ACC112 (cell line): ENCODE data around the gene EPHB1.

ENCODE experiments used
- H2AFZ ChIP-seq: fragments of 200-600 bp; sonication (generic); one replicate; pipeline ENCODE4 v1.6.0; 2017; ENCODE audit warnings: antibody characterized with exemption, low read length; ENCODE audit not compliant: unreplicated experiment
- H3K27ac ChIP-seq: fragments of 200-600 bp; sonication (generic); 2 replicates; pipeline ENCODE4 v1.5.1; 2014; ENCODE audit warnings: low read depth, mild to moderate bottlenecking, antibody characterized with exemption, low read length, moderate library complexity
- H3K27me3 ChIP-seq: fragments of 200-600 bp; sonication (generic); 2 replicates; pipeline ENCODE4 v1.6.1; 2014; ENCODE audit warnings: mild to moderate bottlenecking, antibody characterized with exemption, low read length, moderate library complexity, mixed read lengths; ENCODE audit not compliant: insufficient read depth
- H3K36me3 ChIP-seq: fragments of 200-600 bp; sonication (generic); 2 replicates; pipeline ENCODE4 v1.6.1; 2016; ENCODE audit warnings: mild to moderate bottlenecking, antibody characterized with exemption, low read length, moderate library complexity, mixed read lengths; ENCODE audit not compliant: insufficient read depth
- H3K4me1 ChIP-seq: fragments of 200-600 bp; sonication (generic); one replicate; pipeline ENCODE4 v1.6.1; 2016; ENCODE audit warnings: low read length, mixed read lengths; ENCODE audit not compliant: insufficient read depth, unreplicated experiment, control insufficient read depth
- H3K4me3 ChIP-seq: fragments of 200-600 bp; sonication (generic); 2 replicates; pipeline ENCODE4 v1.5.1; 2014; ENCODE audit warnings: mild to moderate bottlenecking, low read depth, low read length
- H3K79me2 ChIP-seq: fragments of 200-600 bp; sonication (generic); one replicate; pipeline ENCODE4 v1.6.0; 2016; ENCODE audit warnings: low read length; ENCODE audit not compliant: control insufficient read depth, unreplicated experiment, insufficient read depth

EPHB1 gene

DNA sequence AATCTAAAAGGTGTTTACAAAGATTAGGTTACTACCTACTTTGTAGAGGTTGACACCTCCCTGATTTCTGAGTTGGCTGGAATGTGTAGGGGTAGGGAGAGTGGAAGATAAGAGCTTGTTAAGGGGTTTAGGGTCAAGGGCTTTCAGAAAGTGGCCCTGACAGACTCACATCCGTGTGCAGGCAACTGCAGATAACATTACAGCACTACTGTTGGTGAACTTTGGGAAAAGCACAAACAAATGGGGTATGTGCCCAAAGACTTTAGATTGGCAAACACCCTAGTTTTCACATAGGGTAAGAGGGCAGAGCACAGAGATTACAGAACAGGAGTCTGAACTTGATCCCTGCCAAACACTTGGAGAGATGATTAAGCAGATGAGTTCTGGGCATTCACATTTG, 375.7 kb downstream of the EPHB1 start:
- no peaks in the 10 kb centered on the region for H3K79me2 ChIP-seq
- no peaks in the 10 kb centered on the region for H3K36me3 ChIP-seq
- H2AFZ ChIP-seq: no peak overlapping the region
- H3K4me3 ChIP-seq: no peak overlapping the region
- no peak overlapping the region for H3K27ac ChIP-seq
- no peaks in the 10 kb centered on the region for H3K27me3 ChIP-seq
- H3K4me1 ChIP-seq: no peaks in the 10 kb centered on the region

DNA sequence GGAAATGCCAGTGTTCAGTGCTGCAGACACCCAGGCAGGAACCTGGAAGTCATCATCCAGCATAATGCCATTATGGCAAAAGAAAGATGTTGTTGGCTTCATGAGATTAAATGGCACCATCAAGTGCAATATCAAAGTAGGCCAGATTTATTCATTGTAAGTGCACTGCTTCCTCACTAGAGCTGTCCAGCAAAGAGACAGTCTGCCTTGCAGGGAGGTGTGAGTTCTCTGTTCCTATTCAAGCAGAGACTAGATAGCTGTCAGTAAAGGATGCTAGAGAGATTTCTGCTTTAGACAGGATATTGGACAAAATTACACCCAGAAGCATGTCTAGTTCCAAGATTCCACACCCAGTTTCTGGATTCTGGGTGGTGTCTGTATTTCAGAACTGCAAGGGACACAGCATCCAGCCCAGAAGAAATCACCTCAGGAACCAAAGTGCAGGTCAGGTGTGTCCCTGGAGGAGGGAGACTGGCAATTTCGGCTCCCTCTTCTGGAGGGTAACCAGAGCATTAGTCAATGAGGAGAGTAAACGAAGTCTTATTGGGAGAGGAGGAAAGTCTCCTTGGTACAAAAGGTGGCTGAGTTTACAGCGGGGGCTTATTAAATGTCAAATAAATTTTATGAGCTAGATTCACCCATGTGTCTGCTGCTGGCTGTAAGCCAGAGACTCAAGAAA, 377.3 kb downstream of the EPHB1 start:
- no peak overlapping the region for H3K4me3 ChIP-seq
- H3K4me1 ChIP-seq: no peaks in the 10 kb centered on the region
- no peak overlapping the region for H2AFZ ChIP-seq
- no peaks in the 10 kb centered on the region for H3K27me3 ChIP-seq
- no peak overlapping the region for H3K27ac ChIP-seq
- H3K79me2 ChIP-seq: no peaks in the 10 kb centered on the region
- no peaks in the 10 kb centered on the region for H3K36me3 ChIP-seq

DNA sequence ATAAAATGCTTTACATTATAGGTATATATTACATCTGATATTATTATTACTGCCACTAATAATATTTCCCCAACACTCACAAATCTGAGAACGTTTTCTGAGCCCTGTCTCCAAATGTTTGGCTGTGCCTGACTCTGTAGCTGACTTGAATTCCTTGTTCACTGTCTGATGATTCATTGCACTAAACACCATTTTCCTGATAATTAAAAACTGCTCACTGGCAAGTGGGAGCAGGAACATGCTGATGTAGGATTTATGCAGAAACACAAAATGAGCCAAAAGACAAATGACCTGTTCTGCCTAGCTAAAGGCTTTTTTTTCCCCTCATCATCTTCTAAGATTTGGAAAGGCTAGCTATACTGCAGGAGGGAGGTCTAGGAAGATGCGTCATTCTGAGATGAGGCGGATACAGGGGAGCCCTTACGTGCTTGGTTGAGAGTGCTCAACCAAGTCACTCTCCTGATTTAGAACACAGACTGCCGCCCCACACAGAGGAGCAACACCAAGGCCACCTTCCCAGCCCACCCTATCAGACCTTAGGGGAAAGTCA, 380.7 kb downstream of the EPHB1 start:
- Histone ChIP-seq H3K79me2 (no peaks in the 10 kb centered on the region), H2AFZ (no peak overlapping the region), H3K36me3 (no peaks in the 10 kb centered on the region), H3K27ac (no peak overlapping the region), H3K4me3 (no peak overlapping the region), H3K4me1 (no peaks in the 10 kb centered on the region), H3K27me3 (no peaks in the 10 kb centered on the region)

DNA sequence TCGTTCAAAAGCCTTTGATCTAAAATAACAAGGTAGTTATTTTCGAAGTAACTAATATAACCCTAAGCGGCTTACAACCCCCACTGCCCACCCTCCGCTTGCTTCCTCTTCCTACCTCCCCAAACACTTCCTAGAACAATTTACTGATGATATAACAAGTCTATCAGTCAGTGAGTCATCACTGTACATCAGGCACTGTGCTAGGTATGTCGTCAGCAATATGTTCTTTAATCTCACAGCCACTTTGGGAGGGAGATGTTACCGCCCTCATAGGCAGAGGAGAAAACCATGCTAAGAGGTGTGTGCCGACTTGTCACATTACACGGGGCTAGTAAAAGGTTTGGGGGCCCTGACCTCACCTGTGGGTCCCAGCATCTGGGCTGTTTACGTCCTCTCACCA, 381.8 kb downstream of the EPHB1 start:
- H3K79me2 ChIP-seq: no peaks in the 10 kb centered on the region
- no peaks in the 10 kb centered on the region for H3K27me3 ChIP-seq
- no peak overlapping the region for H3K4me3 ChIP-seq
- no peak overlapping the region for H3K27ac ChIP-seq
- H3K36me3 ChIP-seq: no peaks in the 10 kb centered on the region
- H3K4me1 ChIP-seq: no peaks in the 10 kb centered on the region
- no peak overlapping the region for H2AFZ ChIP-seq

DNA sequence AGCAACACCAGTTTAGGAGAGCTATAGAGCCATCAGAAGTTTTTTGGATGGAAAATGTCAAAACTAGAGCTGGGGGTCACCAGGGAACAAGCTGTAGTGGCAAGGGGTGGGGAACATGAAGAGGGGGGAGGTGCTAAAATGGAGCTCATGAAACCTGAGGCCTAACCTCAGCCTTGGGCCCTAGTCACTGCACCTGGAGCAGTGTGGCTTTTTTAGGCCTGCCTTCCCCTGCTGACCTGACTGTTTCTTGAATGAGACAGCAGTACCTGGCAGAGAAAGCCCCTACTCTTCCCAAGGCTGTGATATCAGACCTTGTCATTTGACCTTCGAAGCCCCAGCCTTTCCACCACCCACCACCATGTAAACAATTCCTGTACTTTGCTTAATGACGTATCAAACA, 383.5 kb downstream of the EPHB1 start:
- Histone ChIP-seq H3K79me2 (no peaks in the 10 kb centered on the region), H3K4me3 (no peak overlapping the region), H3K27ac (no peak overlapping the region)

DNA sequence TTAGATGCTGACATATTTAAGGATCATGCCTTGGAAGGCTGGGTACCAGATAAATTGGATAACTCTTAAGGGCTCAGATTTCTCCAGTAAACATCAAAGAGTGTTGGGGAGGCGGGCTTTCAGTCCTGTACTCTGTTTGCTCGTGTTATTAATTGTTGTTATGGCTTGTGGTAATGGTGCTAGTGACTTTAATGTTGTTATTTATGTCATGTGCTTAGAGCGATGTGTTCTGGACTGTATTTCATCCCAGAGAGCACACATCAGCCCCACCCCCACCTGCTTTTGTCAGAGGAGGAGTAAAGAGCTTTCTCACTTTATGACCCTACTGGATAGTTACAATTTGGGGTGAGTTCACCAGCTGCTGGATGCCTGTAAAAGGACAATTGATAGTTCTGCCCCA, 386.3 kb downstream of the EPHB1 start:
- H3K36me3 ChIP-seq: no peaks in the 10 kb centered on the region
- no peaks in the 10 kb centered on the region for H3K79me2 ChIP-seq
- H2AFZ ChIP-seq: no peak overlapping the region
- H3K27ac ChIP-seq: no peak overlapping the region
- no peak overlapping the region for H3K4me3 ChIP-seq
- no peaks in the 10 kb centered on the region for H3K4me1 ChIP-seq
- H3K27me3 ChIP-seq: no peaks in the 10 kb centered on the region

More for the DNA sequence above, 383.5 kb downstream of the EPHB1 start:
- no peaks in the 10 kb centered on the region for H3K4me1 ChIP-seq
- no peaks in the 10 kb centered on the region for H3K36me3 ChIP-seq
- H2AFZ ChIP-seq: no peak overlapping the region
- no peaks in the 10 kb centered on the region for H3K27me3 ChIP-seq

DNA sequence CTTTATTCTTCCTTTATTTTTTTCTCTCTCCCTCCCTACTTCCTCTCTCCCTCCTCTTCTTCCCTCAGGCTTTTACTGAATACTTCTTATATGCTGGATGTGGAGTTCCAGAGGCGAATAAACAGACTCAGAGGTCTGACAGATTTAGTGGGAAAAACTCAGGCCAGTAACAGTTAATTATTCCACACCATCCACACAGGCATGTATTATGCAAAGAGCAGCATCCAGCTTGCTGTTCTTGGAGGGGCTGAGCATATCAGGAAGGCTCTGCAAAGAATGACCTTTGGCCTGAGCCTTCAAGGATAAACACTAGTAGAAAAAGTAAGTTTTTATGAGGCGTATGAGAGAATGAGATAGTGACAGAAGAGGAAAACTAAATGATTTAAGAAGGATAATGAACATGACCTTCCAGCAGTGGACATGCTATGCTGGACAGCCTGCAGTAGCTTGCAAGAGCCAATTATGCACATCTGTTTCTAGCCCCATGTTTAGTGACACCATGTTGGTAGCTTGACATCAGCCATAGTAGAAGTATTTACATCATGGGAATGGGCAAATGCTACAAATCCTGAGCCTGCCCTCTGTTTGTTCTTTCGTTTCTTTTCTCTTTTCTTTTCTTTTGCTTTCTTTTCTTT, 387.4 kb downstream of the EPHB1 start:
- H3K4me3 ChIP-seq: no peak overlapping the region
- no peaks in the 10 kb centered on the region for H3K36me3 ChIP-seq
- no peaks in the 10 kb centered on the region for H3K27me3 ChIP-seq
- no peak overlapping the region for H3K27ac ChIP-seq
- no peak overlapping the region for H2AFZ ChIP-seq
- no peaks in the 10 kb centered on the region for H3K79me2 ChIP-seq
- no peaks in the 10 kb centered on the region for H3K4me1 ChIP-seq

DNA sequence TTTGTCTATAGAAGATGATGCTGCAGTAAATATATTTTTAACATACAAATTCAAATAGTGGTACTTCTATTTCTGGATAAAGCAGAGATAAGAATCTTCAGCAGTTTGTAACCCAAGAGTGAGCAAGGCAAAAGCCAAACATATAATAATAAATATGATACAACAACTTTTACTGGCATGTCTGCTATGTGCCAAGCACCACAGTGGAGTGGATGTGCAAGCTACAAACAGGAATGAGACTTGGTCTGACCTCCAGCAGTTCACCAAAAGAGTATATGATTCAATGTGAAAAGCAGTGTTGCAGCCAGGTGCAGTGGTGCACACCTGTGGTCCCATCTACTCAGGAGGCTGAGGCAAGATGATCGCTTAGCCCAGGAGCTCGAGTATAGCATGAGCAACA, 395.6 kb downstream of the EPHB1 start:
- no peak overlapping the region for H3K27ac ChIP-seq
- no peaks in the 10 kb centered on the region for H3K4me1 ChIP-seq
- H3K36me3 ChIP-seq: no peaks in the 10 kb centered on the region
- no peaks in the 10 kb centered on the region for H3K79me2 ChIP-seq
- H3K4me3 ChIP-seq: no peak overlapping the region
- H2AFZ ChIP-seq: no peak overlapping the region
- H3K27me3 ChIP-seq: no peaks in the 10 kb centered on the region

DNA sequence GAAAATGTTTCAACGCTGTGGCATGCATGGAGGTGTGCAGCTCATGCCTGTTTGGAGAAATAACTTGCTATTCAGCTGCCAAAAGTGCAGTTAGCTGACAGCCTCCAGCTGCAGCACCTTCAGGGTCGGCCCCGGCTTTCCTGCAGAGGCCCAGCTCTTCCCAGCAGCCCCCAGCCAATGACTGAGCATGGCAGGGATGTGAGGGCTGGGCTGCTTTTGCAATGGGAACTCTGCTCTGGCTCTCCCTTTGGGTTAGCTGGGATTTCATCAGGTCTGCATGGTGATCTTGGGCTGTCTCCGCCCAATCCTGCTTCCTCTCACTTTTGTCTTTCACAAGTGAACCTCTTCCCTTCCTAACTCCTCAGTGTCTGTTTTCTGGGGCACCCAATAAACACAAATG, 396.6 kb downstream of the EPHB1 start:
- Histone ChIP-seq H3K4me3 (no peak overlapping the region), H3K27ac (no peak overlapping the region), H3K4me1 (no peaks in the 10 kb centered on the region)

DNA sequence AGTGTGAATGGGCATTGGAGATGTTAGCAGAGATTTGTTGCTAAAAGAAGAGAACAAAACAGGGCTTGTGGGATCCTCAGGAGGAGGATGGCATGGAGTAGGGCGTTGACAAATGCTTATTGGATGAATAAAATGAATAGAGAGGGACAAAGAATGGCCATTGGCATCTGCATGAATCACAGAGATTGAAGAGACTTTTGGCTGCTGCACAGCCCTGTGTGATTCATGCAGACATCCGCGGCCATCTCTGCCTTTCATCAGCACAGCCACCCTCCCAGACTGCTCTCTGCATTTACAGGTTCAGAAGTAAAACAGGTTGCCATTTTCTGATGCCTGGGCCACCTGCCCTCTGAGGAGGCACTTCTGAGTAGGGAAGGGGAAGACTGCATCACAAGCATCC, 397.9 kb downstream of the EPHB1 start:
- Histone ChIP-seq H3K4me3 (no peak overlapping the region), H3K27ac (no peak overlapping the region), H3K36me3 (no peaks in the 10 kb centered on the region), H3K27me3 (no peaks in the 10 kb centered on the region), H2AFZ (no peak overlapping the region), H3K79me2 (no peaks in the 10 kb centered on the region), H3K4me1 (no peaks in the 10 kb centered on the region)

More for the DNA sequence above, 396.6 kb downstream of the EPHB1 start:
- H3K36me3 ChIP-seq: no peaks in the 10 kb centered on the region
- no peaks in the 10 kb centered on the region for H3K27me3 ChIP-seq
- no peaks in the 10 kb centered on the region for H3K79me2 ChIP-seq
- no peak overlapping the region for H2AFZ ChIP-seq

DNA sequence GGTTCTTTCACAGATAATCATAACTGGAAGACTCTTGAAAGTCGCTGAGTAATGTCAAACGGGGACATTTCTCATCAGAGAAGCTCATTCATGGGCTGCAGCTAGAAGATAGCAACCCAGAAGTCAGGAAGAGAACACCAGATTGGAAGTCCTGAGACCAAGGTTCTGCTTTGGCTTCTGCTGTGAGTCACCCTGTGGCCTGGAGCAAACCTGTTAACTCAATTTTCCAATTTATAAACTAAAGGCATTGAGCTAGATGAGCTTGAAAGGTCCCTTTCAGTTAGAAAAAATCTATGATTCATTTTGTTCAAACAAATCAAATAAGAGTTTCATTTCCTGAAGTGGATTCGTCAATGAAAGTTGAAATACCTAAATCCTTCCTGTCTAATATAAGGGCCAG, 402.2 kb downstream of the EPHB1 start:
- Histone ChIP-seq H3K79me2 (no peaks in the 10 kb centered on the region), H3K27me3 (no peaks in the 10 kb centered on the region), H3K4me3 (no peak overlapping the region), H3K4me1 (no peaks in the 10 kb centered on the region), H3K36me3 (no peaks in the 10 kb centered on the region), H2AFZ (no peak overlapping the region), H3K27ac (no peak overlapping the region)
